Measurements from ENCODE around the gene MCL1.
A peak's percentile ranks its signal among the peaks of the same experiment; 100 is the strongest.

The MCL1 gene

GRCh38 chr1:150567717-150568593 is 11.5 kb downstream of the MCL1 start (continued):
- TF ChIP-seq ZNF19 (tag by site-specific recombination; IDR thresholded peaks at IDR 0.05; ENCODE audit: low read depth) (no peak), IKZF3 (tag by site-specific recombination; IDR thresholded peaks at IDR 0.05) (peak; percentile 56; the same call in 1 of the 2 replicates), PRDM6 (tag by site-specific recombination; IDR thresholded peaks at IDR 0.05) (peak; percentile 42), ZNF280C (tag by site-specific recombination; IDR thresholded peaks at IDR 0.05) (no peak), ZNF394 (tag by site-specific recombination; IDR thresholded peaks at IDR 0.05; ENCODE audit: borderline replicate concordance) (peak; percentile 26; the same call in 1 of the 2 replicates), ZNF785 (tag by site-specific recombination; IDR thresholded peaks at IDR 0.05) (no peak), ZBTB20 (tag by site-specific recombination; IDR thresholded peaks at IDR 0.05) (peak; percentile 97), KLF16 (tag by site-specific recombination; IDR thresholded peaks at IDR 0.05) (no peak)

GRCh38 chr1:150567341-150567716 is 12.1 kb downstream of the MCL1 start:
- H3K27ac ChIP-seq (ENCODE audit: extremely low read depth, low read depth, low read length), result peak overlapping the region; percentile 38; the same call in 1 of the 2 replicates
- H3K36me3 ChIP-seq (ENCODE audit: control insufficient read depth in 2 of 2, insufficient read depth in 1 of 2, low read length in 2 of 2), result peaks cover 0 to under 1% of the 10 kb centered on the region in 2 experiments; a peak in 2 of 3 replicates
- CTCF ChIA-PET, result interaction anchor here (0.6 to 14.0 kb wide), 4 partner anchors 8 to 119 kb away, joined by 4 to 135 read pairs (median 8); partner anchors contain the start of gene FALEC
- no peak overlapping the region for H3K4me3 ChIP-seq (ENCODE audit: low read depth, low read length)
- peaks cover 34% of the 10 kb centered on the region for H3K4me1 ChIP-seq (ENCODE audit: control insufficient read depth, insufficient read depth, low read length)
- TF ChIP-seq ZBTB17 (tag by site-specific recombination; IDR thresholded peaks at IDR 0.05) (no peak), ZIC2 (tag by site-specific recombination; IDR thresholded peaks at IDR 0.05) (no peak), KLF7 (tag by site-specific recombination; IDR thresholded peaks at IDR 0.05; ENCODE audit: borderline replicate concordance) (no peak), PRDM6 (tag by site-specific recombination; IDR thresholded peaks at IDR 0.05) (0 out of 2 replicates have a peak, but pooled peaks have one; percentile 12), TSHZ1 (tag by site-specific recombination; IDR thresholded peaks at IDR 0.05; ENCODE audit: borderline replicate concordance) (no peak)
- POLR2A ChIA-PET, result interaction anchor here (0.9 to 13.5 kb wide), 8 partner anchors 5 to 62 kb away, joined by 3 to 272 read pairs (median 8); partner anchors contain the start of genes ENSA, FALEC and MCL1
- no peaks in the 10 kb centered on the region for H3K9me3 ChIP-seq (ENCODE audit: control insufficient read depth, insufficient read depth, low read depth, low read length)

All from HEK293 (cell line).